GM06990 (cell line): Measurements from ENCODE around the gene MDC1.

Experiments
- DNase-seq: peaks from one replicate; pipeline ENCODE4 v3.0.0-alpha.2; 2011; ENCODE audit not compliant: insufficient read length; ENCODE audit errors: extremely low read depth
- H3K27me3 ChIP-seq: replicated peaks from 2 replicates; pipeline ENCODE4 v1.6.0; 2011; ENCODE audit warnings: low read length; ENCODE audit not compliant: control insufficient read depth, insufficient read depth
- H3K36me3 ChIP-seq: 2 replicates; pipeline ENCODE4 v1.5.1; 2011; ENCODE audit warnings: low read length; ENCODE audit not compliant: control insufficient read depth, insufficient read depth
- H3K4me3 ChIP-seq: replicated peaks from 2 replicates; pipeline ENCODE4 v1.5.1; 2011; ENCODE audit warnings: low read depth, mild to moderate bottlenecking, control low read depth, low read length
- CTCF ChIP-seq: IDR thresholded peaks from 2 replicates; pipeline ENCODE4 v1.5.1; 2011; ENCODE audit warnings: low read length, control low read depth, mild to moderate bottlenecking, inconsistent platforms; ENCODE audit not compliant: insufficient read depth, poor library complexity, severe bottlenecking

Gene MDC1

GRCh38 chr6:30732237-30732943 lies 15.3 kb upstream of the MDC1 start:
- TF ChIP-seq CTCF, result no peak
- no peak for DNase-seq
- Histone ChIP-seq H3K4me3 (no peak overlapping the region), H3K36me3 (peaks cover 14% of the 10 kb centered on the region), H3K27me3 (no peaks in the 10 kb centered on the region)

GRCh38 chr6:30730601-30731435 lies 13.7 kb upstream of the MDC1 start:
- peaks cover 17% of the 10 kb centered on the region for H3K36me3 ChIP-seq
- peak; percentile 88 for TF ChIP-seq CTCF
- no peak overlapping the region for H3K4me3 ChIP-seq
- peak; percentile 87 for DNase-seq
- no peaks in the 10 kb centered on the region for H3K27me3 ChIP-seq

- TF ChIP-seq CTCF, result no peak
- DNase-seq, result no peak
- H3K27me3 ChIP-seq, result no peaks in the 10 kb centered on the region
- H3K4me3 ChIP-seq, result no peak overlapping the region
- peaks cover 36% of the 10 kb centered on the region for H3K36me3 ChIP-seq
Observed at GRCh38 chr6:30727920-30728553, 11.0 kb upstream of the MDC1 start.

GRCh38 chr6:30726506-30727413 lies 9.7 kb upstream of the MDC1 start:
- Histone ChIP-seq H3K4me3 (no peak overlapping the region), H3K36me3 (peaks cover 40% of the 10 kb centered on the region), H3K27me3 (no peaks in the 10 kb centered on the region)
- no peak for TF ChIP-seq CTCF
- DNase-seq, result no peak
